ENCODE measurements around the gene GJB2.

GJB2 gene

DNA sequence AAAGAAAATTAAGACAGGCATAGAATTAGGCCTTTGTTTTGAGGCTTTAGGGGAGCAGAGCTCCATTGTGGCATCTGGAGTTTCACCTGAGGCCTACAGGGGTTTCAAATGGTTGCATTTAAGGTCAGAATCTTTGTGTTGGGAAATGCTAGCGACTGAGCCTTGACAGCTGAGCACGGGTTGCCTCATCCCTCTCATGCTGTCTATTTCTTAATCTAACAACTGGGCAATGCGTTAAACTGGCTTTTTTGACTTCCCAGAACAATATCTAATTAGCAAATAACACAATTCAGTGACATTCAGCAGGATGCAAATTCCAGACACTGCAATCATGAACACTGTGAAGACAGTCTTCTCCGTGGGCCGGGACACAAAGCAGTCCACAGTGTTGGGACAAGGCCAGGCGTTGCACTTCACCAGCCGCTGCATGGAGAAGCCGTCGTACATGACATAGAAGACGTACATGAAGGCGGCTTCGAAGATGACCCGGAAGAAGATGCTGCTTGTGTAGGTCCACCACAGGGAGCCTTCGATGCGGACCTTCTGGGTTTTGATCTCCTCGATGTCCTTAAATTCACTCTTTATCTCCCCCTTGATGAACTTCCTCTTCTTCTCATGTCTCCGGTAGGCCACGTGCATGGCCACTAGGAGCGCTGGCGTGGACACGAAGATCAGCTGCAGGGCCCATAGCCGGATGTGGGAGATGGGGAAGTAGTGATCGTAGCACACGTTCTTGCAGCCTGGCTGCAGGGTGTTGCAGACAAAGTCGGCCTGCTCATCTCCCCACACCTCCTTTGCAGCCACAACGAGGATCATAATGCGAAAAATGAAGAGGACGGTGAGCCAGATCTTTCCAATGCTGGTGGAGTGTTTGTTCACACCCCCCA, 3.8 kb downstream of the GJB2 start:
- H3K4me3 ChIP-seq (ENCODE audit: low read depth, low read length): no peak overlapping the region
- in situ Hi-C loops (cut with HindIII; ENCODE audit: low sequenced_read_pairs): loop anchor here (5.0 to 25.0 kb wide), 3 partner anchors 63 to 648 kb away; partner anchors contain the start of gene IL17D
- TF ChIP-seq, protein P1, sequence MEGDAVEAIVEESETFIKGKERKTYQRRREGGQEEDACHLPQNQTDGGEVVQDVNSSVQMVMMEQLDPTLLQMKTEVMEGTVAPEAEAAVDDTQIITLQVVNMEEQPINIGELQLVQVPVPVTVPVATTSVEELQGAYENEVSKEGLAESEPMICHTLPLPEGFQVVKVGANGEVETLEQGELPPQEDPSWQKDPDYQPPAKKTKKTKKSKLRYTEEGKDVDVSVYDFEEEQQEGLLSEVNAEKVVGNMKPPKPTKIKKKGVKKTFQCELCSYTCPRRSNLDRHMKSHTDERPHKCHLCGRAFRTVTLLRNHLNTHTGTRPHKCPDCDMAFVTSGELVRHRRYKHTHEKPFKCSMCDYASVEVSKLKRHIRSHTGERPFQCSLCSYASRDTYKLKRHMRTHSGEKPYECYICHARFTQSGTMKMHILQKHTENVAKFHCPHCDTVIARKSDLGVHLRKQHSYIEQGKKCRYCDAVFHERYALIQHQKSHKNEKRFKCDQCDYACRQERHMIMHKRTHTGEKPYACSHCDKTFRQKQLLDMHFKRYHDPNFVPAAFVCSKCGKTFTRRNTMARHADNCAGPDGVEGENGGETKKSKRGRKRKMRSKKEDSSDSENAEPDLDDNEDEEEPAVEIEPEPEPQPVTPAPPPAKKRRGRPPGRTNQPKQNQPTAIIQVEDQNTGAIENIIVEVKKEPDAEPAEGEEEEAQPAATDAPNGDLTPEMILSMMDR (IDR thresholded peaks at IDR 0.05; ENCODE audit: low read depth, low read length, missing control alignments): peak; percentile 11
- DNase-seq (ENCODE audit: low read depth): no peak

DNA sequence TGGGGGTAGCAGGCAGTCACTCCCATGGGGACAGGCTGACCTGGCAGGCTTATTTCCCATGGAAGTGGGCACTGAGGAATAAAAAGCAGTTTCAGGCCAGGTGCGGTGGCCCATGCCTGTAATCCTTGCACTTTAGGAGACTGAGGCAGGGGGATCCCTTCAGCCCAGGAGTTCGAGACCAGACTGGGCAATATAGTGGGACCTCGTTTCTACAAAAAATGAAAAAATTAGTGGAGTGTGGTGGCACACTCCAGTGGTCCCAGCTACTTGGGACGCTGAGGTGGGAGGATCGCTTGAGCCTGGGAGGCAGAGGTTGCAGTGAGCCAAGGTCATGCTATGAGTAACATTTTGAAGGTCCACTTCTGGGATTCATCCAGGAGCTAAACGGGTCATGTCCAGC, 6.0 kb downstream of the GJB2 start:
- in situ Hi-C loops (cut with HindIII; ENCODE audit: low sequenced_read_pairs): loop anchor here (5.0 to 25.0 kb wide), 3 partner anchors 66 to 651 kb away; partner anchors contain the start of gene IL17D
- TF ChIP-seq, protein P1 (IDR thresholded peaks at IDR 0.05; ENCODE audit: low read depth, low read length, missing control alignments): no peak
- no peak for DNase-seq (ENCODE audit: low read depth)
- no peak overlapping the region for H3K4me3 ChIP-seq (ENCODE audit: low read depth, low read length)

GRCh38 chr13:20185366-20186056, 7.2 kb downstream of the GJB2 start:
- TF ChIP-seq, protein P1 (IDR thresholded peaks at IDR 0.05; ENCODE audit: low read depth, low read length, missing control alignments): no peak
- no peak overlapping the region for H3K4me3 ChIP-seq (ENCODE audit: low read depth, low read length)
- no peak for DNase-seq (ENCODE audit: low read depth)
- in situ Hi-C loops (cut with HindIII; ENCODE audit: low sequenced_read_pairs): loop anchor here (5.0 to 25.0 kb wide), 3 partner anchors 67 to 652 kb away; partner anchors contain the start of gene IL17D

GRCh38 chr13:20182231-20182846, 10.4 kb downstream of the GJB2 start:
- DNase-seq (ENCODE audit: low read depth): peak; percentile 72
- H3K4me3 ChIP-seq (ENCODE audit: low read depth, low read length): no peak overlapping the region
- in situ Hi-C loops (cut with HindIII; ENCODE audit: low sequenced_read_pairs): loop anchor here (25.0 kb wide), 2 partner anchors 530 to 655 kb away; partner anchors contain the start of gene IL17D
- TF ChIP-seq, protein P1 (IDR thresholded peaks at IDR 0.05; ENCODE audit: low read depth, low read length, missing control alignments): peak; percentile 92

GRCh38 chr13:20181188-20181587, 11.6 kb downstream of the GJB2 start:
- no peak for DNase-seq (ENCODE audit: low read depth)
- H3K4me3 ChIP-seq (ENCODE audit: low read depth, low read length): no peak overlapping the region
- in situ Hi-C loops (cut with HindIII; ENCODE audit: low sequenced_read_pairs): loop anchor here (25.0 kb wide), 2 partner anchors 531 to 656 kb away; partner anchors contain the start of gene IL17D
- TF ChIP-seq, protein P1 (IDR thresholded peaks at IDR 0.05; ENCODE audit: low read depth, low read length, missing control alignments): no peak

- TF ChIP-seq, protein P1 (IDR thresholded peaks at IDR 0.05; ENCODE audit: low read depth, low read length, missing control alignments): no peak
- in situ Hi-C loops (cut with HindIII; ENCODE audit: low sequenced_read_pairs): loop anchor here (25.0 kb wide), 2 partner anchors 534 to 659 kb away; partner anchors contain the start of gene IL17D
- no peak overlapping the region for H3K4me3 ChIP-seq (ENCODE audit: low read depth, low read length)
- no peak for DNase-seq (ENCODE audit: low read depth)
Observed at GRCh38 chr13:20178156-20178555, 14.6 kb downstream of the GJB2 start.
